Measurements from ENCODE around the gene VTN.

Gene VTN

DNA sequence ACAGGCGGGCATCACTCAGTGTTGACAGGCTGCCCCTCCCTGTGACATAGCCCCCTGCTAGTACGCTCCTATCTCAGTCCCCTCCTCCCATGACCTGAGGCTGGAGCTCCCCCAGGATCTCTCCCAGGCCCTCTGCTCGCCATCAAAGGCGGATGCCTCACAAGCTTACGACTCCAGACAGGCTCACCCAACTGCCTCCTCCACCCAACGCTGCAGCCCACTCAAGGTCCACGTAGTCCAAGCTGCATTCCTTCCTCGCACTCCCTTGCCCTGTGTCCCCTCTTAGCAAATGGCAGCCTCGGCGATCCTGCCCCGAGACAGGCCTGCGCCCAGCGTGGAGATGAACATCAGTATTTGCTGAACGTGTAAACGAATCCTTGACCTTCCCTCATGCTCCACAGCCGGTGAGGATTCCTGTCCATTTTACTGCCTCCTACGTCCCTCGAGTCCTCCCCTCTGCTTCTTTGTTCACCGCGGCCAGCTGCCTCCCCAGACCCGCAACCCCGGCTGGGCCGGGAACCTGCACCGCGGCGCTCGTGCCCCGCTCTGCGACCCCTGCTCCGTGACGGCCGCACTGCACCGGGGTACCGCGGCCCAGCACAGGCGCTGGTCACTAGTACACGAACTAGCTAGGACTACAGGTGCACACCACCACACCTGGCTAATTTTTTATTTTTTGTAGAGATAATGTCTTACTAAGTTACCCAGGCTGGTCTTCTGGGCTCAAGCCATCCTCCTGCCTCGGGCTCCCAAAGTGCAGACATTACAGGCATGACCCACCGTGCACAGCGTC lies 51.9 kb downstream of the VTN start:
- DNase-seq, result peak; percentile 10 to 13
